Skeletal muscle tissue (tissue), 4 donors: ENCODE data around the gene FOS. TPM values are rescaled to one million over a fixed set of nuclear protein-coding genes. Genes with fewer than 3 reads are reported as not detected.
"Not testable (repeated sequence)": the region's sequence is repeated elsewhere in the genome, so short reads cannot be mapped to it uniquely, and the experiment has no call there.

Experiments
- H3K27ac ChIP-seq: one replicate; pipeline ENCODE4 v1.7.0; 2013; ENCODE audit warnings: mild to moderate bottlenecking, low read depth, low read length, inconsistent platforms
- H3K27me3 ChIP-seq, 3 donors: one replicate each; pipeline ENCODE4 v1.7.0; 2013; ENCODE audit warnings: low read length in 3 of 3; ENCODE audit not compliant: control insufficient read depth in 3 of 3, insufficient read depth in 3 of 3
- H3K36me3 ChIP-seq, 3 donors: one replicate each; pipeline ENCODE4 v1.7.0; 2013; ENCODE audit warnings: low read length in 3 of 3; ENCODE audit not compliant: control insufficient read depth in 3 of 3, insufficient read depth in 3 of 3
- H3K4me1 ChIP-seq, 3 donors: one replicate each; pipeline ENCODE4 v1.7.0; 2013; ENCODE audit warnings: low read length in 3 of 3, mild to moderate bottlenecking in 3 of 3; ENCODE audit not compliant: control insufficient read depth in 3 of 3, insufficient read depth in 3 of 3
- H3K4me3 ChIP-seq, 3 donors: one replicate each; pipeline ENCODE4 v1.7.0; 2013; ENCODE audit warnings: low read length in 3 of 3
- H3K9ac ChIP-seq, 3 donors: one replicate each; pipeline ENCODE4 v1.7.0; 2013; ENCODE audit warnings: low read length in 3 of 3, mild to moderate bottlenecking in 3 of 3, moderate library complexity in 2 of 3, low read depth in 1 of 3
- H3K9me3 ChIP-seq, 3 donors: one replicate each; pipeline ENCODE4 v1.7.0; 2013; ENCODE audit warnings: low read length in 3 of 3; ENCODE audit not compliant: control insufficient read depth in 3 of 3
- total RNA-seq: library from RNA; depleted of rRNA; stranded (reverse); fragments of >200 nt; gene quantifications from one replicate; pipeline ENCODE4 v1.2.3, GENCODE V29; 2014
- donor health status: Osteomylitis.

The FOS gene
- total RNA-seq, 1 donor from 2014 or later = 134 TPM

DNA sequence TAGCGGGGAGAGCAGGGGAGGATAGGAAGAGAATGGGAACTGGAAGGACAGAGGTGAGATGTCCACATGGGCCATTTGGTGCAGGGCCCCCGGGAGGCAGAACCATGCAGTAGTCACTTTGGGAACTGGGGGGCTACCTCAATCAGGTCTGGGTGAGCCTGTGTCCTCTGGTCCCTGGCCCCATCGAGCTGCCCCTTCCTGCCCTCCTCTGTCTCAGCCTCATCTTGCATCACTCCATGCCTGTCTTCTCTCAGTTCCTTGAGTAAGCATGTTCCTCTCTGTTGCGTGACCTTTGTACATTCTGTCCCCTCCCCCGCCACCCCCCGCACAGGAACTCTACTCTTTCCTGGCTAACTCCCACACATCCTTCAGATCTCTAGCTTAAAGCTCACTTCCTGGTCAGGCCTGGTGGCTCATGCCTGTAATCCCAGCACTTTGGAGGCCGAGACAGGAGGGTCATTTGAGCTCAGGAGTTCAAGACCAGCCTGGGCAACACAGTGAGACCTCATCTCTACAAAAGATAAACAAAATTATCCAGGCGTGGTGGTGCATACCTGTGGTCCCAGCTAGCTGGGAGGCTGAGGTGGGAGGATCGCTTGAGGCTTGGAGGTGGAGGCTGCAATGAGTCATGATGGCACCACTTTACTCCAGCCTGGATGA lies 23.2 kb downstream of the FOS start:
- Histone ChIP-seq H3K4me3 (no peak overlapping the region), H3K9ac (no peak overlapping the region), H3K9me3 (no peaks in the 10 kb centered on the region), H3K4me1 (peaks cover 0 to 4% (median 2%) of the 10 kb centered on the region in 3 donors), H3K27ac (no peak overlapping the region), H3K27me3 (no peaks in the 10 kb centered on the region), H3K36me3 (no peaks in the 10 kb centered on the region)

DNA sequence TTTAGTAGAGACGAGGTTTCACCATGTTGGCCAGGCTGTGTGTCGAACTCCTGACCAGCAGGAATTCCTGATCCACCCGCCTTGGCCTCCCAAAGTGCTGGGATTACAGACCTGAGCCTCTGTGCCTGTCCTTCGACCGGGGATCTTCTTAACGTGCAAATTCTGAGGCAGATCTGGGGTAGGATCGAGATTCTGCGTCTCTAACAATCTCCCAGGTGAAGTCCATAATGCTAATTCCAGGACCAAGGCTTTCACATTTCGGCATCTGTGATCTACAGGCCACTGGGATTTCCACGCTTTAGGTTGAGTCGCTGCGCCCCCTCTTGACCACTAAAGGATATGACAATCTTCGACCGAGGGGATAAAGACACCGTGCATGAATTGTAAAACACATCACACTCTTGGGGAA lies 24.8 kb downstream of the FOS start:
- Histone ChIP-seq H3K4me1 (peaks cover 3 to 16% (median 6%) of the 10 kb centered on the region in 3 donors), H3K27ac (no peak overlapping the region), H3K4me3 (no peak overlapping the region), H3K9ac (peak overlapping the region in 1 of 3 donors; percentile 40), H3K9me3 (no peaks in the 10 kb centered on the region), H3K27me3 (no peaks in the 10 kb centered on the region), H3K36me3 (no peaks in the 10 kb centered on the region)

DNA sequence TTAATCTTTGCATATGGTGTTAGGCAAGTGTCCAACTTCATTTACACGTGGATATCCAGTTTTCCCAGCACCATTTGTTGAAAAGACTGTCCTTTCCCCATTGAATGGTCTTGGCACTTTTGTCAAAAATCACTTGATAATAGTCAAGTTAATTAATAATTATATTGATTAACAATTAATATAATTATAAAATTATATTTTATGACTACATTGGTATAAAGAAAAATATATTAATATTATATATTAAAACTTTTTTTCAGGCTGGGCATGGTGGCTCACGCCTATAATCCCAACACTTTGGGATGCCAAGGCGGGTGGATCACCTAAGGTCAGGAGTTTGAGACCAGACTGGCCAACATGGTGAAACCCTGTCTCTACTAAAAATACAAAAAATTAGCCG lies 27.8 kb downstream of the FOS start:
- H3K36me3 ChIP-seq, H3K9ac ChIP-seq, H3K4me3 ChIP-seq, H3K27me3 ChIP-seq, H3K27ac ChIP-seq, H3K9me3 ChIP-seq: not testable (repeated sequence)
- H3K4me1 ChIP-seq = peaks cover 17 to 23% (median 17%) of the 10 kb centered on the region in 3 donors

DNA sequence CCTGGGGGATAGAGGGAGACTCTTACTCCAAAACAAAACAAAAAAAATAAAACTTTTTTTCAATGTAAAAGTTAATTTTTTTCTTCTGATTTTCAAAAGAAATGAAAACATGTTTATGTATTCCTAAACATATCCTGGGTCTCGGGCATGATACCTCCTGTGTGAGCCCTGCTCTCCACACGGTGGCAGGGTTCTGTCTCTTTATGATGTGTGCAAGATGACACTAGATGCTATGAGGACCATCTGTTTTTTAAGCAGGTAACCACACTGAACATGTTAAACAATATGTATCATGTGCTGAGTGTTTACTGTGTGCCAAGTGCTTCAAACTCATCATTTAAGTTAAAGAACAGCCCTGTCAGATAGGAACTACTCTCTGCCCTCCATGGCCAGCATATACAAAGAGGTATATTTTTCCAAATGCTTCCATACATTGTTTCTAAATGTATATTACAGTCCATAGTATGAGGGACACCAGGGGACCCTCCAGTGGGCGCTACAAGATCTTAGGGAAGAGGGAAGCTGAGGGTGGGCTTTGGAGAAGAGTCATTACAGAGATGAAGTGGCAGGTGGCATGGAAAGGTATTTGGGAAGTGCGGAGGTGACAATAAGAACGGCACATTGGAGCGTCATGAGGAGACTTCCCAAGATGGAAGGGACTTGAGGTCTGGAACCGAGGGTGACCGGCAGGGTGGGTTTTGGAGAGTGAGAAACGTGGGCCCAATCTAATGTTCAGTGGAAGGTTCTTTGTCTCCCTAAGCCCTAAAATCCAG lies 28.5 kb downstream of the FOS start:
- H3K27me3 ChIP-seq = no peaks in the 10 kb centered on the region
- H3K9ac ChIP-seq = peak overlapping the region in 2 of 3 donors; percentile 3 to 36
- no peak overlapping the region for H3K27ac ChIP-seq
- no peak overlapping the region for H3K4me3 ChIP-seq
- H3K9me3 ChIP-seq = no peaks in the 10 kb centered on the region
- H3K4me1 ChIP-seq = peaks cover 16 to 25% (median 19%) of the 10 kb centered on the region in 3 donors
- H3K36me3 ChIP-seq = no peaks in the 10 kb centered on the region

DNA sequence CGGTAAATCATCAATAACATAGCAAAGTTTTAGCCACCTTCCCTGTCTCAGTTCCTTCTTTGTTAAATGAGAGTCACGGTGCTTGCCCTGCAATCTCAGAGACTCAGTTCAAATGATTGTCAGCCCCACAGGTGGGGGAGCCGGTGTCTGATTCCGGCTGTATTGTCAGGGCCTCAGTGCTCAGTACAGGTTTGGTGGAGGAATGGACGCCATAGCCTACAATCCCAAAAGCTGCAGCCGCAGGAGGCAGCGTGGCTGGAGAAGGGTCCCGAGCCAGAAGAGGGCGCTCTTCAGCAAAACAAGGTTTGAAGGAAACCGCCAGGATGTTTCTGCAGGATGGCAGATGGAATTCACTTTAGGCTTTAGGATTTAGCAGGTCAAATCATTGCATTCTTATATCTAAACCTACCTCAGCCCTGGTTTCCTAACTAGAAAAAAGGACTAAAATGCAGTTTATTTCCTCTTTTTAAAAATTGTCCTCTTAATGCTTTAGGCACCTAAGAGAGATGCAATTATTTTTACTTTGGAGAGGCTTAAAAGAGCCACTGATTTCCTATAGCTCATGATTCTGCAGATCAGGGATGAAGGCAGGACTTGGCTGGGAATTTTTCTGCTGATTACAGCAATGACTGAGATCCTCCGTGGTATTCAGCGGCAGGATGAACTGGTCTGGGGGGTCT lies 29.2 kb downstream of the FOS start:
- no peaks in the 10 kb centered on the region for H3K9me3 ChIP-seq
- H3K9ac ChIP-seq = peak overlapping the region; percentile 3 to 36 (median 16)
- no peak overlapping the region for H3K4me3 ChIP-seq
- H3K36me3 ChIP-seq = no peaks in the 10 kb centered on the region
- H3K27ac ChIP-seq = no peak overlapping the region
- H3K27me3 ChIP-seq = no peaks in the 10 kb centered on the region
- peaks cover 16 to 25% (median 19%) of the 10 kb centered on the region in 3 donors for H3K4me1 ChIP-seq

DNA sequence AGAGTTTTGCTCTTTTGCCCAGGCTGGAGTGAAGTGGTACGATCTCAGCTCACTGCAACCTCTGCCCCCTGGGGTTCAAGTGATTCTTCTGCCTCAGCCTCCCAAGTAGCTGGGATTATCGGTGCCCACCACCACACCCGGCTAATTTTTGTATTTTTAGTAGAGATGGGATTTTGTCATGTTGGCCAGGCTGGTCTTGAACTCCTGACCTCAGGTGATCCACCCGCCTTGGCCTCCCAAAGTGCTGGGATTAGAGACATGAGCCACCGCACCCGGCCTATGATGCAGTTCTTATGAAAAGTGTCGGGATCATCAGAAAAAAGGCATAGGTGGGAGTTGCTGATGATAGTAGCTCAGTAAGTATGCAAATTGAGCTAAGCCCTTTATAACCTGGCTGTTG lies 30.4 kb downstream of the FOS start:
- not testable (repeated sequence) for H3K36me3 ChIP-seq, H3K4me3 ChIP-seq, H3K27ac ChIP-seq, H3K9ac ChIP-seq, H3K27me3 ChIP-seq, H3K9me3 ChIP-seq
- peaks cover 16 to 25% (median 19%) of the 10 kb centered on the region in 3 donors for H3K4me1 ChIP-seq

DNA sequence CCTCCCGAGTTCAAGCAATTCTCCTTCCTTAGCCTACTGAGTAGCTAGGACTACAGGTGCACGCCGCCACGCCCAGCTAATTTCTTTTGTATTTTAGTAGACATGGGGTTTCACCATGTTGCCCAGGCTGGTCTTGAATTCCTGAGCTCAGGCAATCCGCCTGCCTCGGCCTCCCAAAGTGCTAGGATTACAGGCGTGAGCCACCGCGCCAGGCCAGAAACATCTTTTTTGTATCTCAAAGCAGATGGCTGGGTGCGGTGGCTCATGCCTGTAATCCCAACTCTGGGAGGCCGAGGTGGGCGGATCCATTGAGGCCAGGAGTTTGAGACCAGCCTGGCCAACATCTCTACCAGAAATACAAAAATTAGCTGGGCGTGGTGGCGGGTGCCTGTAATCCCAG lies 30.9 kb downstream of the FOS start:
- H3K27me3 ChIP-seq, H3K36me3 ChIP-seq, H3K27ac ChIP-seq, H3K9ac ChIP-seq, H3K4me3 ChIP-seq, H3K9me3 ChIP-seq: not testable (repeated sequence)
- H3K4me1 ChIP-seq = peaks cover 16 to 25% (median 19%) of the 10 kb centered on the region in 3 donors

DNA sequence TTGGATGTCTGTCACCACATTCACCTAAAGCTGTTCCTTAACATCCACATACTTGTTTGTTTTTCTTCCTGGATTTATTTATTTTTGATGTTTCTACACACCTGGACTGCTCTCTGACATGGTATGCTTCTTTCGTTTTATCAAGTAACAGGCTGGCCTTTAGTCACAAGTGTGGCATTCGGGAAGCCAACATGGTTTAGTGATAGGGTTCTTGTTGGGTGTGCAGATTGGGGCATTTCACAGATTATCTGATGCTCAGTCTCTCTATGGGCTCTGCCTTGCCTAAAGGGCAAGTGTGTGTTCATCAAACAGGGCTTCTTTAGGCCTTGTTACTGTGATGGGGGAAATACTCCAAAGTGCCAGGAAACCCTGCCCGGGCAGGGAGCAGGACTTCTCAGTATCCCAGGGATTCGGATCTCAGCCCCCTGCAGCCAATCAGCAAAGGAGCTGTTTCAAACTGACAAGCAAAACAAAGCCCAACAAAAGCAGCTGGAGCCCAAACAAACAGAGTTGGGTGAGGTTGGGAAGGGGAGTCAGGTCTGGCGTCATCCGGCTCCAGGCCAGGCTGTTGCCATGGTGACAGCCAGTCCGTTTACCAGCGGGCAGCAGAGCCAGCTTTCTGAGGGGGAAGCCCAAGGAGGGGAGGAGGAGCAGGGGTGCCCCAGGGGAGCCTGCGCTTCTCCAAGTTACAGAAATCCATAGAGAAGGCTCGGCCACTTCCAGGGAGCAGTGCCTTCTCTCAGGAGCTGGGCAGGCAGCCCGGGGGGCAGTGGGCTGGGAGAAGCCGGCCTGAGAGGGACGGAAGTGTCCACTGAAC lies 31.9 kb downstream of the FOS start:
- no peaks in the 10 kb centered on the region for H3K36me3 ChIP-seq
- H3K9ac ChIP-seq = peak overlapping the region in 2 of 3 donors; percentile 40 to 47
- peaks cover 21 to 32% (median 24%) of the 10 kb centered on the region in 3 donors for H3K4me1 ChIP-seq
- H3K27me3 ChIP-seq = no peaks in the 10 kb centered on the region
- no peaks in the 10 kb centered on the region for H3K9me3 ChIP-seq
- H3K4me3 ChIP-seq = no peak overlapping the region
- peak overlapping the region; percentile 70 for H3K27ac ChIP-seq

DNA sequence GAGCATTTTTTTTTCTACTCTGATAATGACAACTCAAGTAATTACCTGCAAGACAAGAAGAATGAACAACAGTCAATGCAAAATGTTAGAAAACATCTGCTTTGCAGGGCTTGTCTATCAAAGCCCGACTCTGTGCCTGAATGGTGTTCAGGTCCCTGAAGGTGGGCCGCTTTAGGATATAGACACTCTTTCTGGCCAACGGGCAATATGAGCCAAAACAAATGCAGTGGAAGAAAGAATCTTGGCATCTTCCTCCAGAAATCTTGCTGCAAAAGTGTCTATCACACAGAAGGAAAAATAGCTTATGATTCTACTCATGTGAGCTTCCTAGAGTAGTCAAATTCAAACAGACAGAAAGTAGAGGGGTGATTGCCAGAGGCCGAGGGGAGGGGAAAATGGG lies 32.7 kb downstream of the FOS start:
- Histone ChIP-seq H3K4me3 (no peak overlapping the region), H3K9me3 (no peaks in the 10 kb centered on the region), H3K27ac (peak overlapping the region; percentile 70), H3K27me3 (no peaks in the 10 kb centered on the region), H3K9ac (peak overlapping the region in 2 of 3 donors; percentile 6 to 40), H3K4me1 (peaks cover 22 to 35% (median 24%) of the 10 kb centered on the region in 3 donors), H3K36me3 (no peaks in the 10 kb centered on the region)
